NOMO-1 treated with dmso at 0.1 percent for 144 hours (cell line): ENCODE data around the gene MGAT4C.

Source experiments
- DNase-seq: peaks from one replicate; lab custom pipeline; 2025; ENCODE audit not compliant: unreplicated experiment; lab: John Stamatoyannopoulos, UW

Gene MGAT4C

DNA sequence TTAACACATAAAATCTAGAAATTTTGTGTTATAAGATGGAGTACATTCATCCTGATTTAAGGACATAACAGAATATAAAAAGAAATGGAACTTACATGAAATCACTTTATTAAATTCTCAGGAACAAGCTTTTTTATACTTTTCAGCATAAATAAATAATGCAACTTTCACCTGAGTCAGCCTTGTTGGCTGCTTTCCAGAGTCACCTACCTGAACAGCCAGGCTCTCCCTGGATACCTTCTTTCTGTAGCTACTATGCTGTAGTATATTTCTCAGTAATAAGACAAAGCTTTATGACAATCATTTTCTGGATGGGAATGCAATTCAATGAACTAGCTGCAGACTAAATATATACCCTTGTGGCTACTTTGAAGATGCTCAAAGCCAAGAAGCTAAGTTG, 270.2 kb downstream of the MGAT4C start:
- DNase-seq, result no peak

DNA sequence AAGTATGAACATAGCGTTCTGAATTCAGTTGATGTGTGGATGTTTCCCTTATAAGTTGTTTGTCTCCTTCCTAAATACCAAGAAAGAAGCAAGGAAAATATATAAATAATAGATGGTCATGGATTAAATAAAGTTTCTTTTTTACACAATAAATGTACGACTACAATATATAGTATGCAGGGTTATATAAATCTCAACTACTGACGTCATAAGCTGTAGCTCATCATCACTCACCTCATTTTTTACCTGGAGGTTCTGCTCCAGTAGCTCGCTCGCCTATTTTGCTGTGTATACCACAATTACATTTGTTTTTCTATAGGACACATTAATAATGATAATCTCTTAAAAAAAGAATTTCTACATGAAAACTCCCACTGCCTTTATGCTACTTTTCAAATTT, 272.6 kb downstream of the MGAT4C start:
- no peak for DNase-seq

DNA sequence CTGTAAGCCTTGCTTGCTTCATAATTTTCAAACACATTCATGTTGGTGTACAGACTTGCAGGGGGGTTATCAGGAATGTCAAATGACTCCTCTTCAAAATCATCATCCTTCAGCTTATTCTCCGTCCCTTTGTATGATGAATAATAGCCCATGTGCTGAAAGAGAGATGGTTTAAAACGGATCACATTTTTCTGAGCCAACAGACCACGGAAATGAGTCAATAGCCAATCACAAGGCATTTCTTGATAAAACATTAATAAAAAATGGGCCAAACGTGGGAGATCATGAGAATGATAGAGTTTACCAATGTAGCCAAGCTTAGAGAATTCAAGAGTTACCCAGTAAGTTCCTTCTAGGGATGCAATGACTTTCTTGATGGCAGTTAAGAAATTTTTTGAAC, 276.6 kb downstream of the MGAT4C start:
- DNase-seq, result no peak

DNA sequence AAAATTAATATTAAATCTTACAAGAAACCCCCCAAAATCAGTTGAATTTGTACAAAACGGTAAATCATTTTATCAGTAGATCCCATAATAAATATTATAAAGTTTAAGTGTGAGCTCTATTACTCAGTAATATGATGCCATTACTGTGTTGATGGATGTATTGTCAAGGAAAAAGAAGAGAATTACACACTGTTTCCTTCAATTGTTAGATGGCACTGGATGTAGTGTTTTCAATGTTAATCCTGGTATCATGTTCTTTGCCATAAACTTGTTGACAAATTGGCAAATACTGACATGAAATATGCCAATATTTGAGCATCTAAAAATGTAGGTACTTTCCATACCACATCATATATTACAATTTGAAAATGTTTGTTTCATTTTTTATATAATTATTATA, 280.5 kb downstream of the MGAT4C start:
- no peak for DNase-seq

DNA sequence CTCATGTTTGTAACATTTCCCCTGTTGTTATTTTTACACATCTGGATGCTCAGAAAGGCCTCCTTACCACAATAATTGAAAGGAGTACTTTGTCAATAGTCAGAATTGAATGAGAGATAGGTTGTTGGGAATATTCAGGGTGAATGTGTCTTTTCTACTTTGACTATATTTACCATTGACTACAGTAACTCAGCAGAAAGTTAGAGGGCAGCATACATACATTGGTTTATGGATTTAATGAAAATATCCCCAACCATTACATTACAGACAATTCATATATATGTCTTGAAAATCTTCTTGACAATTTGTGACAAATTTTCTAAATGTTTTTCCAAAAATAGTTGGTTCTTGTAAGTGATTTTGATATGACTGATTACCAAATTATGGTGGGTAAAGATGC, 284.4 kb downstream of the MGAT4C start:
- DNase-seq, result no peak

DNA sequence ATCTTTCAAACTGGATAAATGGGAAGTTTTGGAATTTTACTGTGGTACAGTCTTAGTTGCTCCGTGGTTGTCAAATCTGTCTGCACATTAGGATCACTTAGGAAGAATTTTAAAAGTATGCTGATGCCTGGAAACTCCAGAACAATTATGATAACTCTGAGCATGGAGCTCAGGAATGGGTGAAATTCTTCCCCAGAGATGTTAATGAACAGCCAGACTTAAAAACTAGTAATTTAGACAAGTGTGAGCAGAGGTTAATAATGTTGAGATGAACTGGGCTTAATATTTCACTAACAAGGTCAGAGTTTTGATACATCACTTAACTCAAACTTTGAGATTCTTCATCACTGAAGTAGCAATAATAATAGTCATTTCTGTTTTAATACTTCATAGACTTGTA, 287.6 kb downstream of the MGAT4C start:
- DNase-seq, result no peak

DNA sequence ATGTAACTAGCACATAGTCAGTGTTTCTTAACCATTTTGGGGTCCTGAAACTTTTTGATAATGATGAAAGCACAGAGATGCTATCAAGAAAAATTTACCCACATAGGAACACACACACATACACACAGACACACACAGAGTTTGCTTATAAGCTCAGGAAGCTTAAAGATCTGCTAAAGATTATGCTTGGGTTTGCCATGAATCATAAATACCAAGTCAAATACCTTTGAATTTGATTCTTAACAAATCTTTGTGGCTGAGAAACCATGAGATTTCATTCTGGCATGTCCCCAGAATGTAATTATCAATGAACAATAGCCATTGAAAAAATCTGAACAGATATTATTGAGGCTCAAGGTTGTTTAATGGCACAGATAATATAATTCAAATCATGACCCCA, 292.9 kb downstream of the MGAT4C start:
- DNase-seq, result no peak

DNA sequence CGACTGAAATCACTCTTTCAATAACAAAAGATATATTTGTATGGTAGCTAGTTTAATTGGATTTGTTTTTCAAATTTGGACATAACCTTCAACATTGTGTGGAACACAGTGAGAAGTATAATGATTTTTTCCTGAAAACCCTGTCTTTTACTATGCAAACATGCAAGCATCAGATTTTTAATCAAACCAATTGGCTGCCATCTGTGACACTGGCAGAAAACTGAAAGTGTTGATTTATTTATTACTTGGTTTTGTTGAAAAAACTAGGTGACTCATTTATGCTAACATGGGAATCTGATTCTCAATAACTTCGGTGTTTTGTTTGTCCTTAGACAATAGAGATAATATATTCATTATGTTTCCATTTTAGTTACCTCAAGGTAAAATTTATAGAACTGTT, 300.1 kb downstream of the MGAT4C start:
- DNase-seq, result no peak

DNA sequence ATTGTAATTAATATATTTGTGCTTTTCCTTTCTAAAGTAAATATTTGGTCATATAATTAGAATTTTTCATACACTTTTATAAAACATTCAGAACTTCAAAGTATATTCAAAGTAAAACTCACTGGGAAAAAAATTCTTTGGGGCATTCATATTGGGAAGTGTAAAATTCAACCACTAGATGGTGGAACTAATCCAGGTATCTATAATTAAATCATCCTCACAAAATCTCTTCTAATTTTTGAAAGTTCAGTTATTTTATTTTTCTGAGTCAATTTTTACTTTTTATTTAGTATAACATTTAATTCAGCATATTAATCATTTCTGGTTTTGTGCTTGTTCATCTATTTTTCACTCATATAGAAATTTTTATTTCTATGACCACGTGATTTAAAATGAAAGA, 301.1 kb downstream of the MGAT4C start:
- DNase-seq, result no peak

DNA sequence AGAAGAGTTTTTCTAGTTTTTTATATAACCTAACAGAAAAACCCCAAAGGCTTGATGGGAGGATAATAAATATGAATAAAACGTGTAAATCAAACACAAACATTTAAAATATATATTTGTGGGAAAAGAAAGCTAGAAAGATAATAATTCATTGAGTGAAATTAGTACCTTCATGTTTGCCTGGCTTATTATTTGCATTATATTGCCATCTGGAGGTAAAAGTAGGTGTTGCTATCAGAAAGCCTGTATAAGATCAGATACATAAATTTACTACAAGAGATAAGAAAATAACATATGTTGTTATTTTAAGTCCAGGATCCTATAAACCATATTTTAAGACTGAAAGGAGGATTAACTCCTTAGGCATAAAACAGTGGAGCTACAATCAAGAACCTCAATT, 304.4 kb downstream of the MGAT4C start:
- DNase-seq, result no peak

DNA sequence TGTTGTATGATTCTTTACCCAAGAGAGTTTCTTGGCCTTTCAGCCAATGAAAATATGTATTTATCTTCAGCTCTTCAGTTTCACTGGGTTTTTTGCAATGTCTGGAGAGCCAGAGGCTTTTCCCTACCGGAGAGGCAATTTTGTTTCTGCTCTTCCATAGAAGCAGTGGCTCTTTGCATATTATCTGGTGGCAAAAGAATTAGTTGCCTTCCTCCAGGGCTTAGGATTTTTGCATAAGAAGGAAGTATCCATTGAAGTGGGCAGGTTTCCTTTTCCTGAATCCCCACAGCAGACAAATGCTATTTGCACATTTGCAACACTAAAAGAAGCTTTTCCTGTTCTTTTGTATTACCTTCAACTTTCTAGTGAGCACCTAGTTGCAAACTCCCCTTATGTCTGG, 306.9 kb downstream of the MGAT4C start:
- no peak for DNase-seq

DNA sequence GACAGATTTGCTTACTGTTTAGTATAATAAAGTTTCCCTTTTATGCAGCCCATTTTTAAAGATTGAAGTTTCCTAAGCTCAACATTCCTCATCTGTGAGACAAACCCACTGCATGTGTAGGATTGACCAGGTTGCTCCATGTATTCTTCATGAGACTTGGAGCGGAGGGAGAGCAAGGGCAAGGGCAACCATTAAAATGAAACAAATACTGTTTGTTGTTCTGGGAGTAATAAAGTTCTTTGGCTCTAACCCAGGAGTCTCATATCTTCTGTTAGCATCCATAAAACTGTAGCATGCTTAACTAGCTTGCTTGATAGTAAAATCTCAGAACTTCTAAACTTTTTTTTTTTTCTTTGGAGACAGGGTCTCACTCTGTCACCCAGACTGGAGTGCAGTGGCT, 307.9 kb downstream of the MGAT4C start:
- no peak for DNase-seq

DNA sequence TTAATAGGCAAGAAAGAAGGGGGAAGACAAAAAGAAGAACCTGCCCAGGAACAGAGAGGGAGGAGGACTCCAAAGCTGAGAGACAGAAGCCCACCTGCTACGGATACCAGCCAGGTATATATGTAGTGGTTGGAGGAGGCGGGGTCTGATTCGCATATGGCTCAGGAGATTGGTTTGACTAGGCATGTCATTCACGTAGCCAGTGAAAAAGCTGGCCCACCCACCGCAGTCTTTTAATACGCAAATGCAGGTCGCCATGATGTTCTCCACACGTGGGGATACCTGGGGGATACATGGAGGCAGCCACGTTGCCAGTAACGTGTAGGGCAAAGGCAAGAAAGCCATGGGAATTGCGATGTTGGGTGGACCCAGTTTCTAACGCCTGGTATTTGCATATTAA, 308.9 kb downstream of the MGAT4C start:
- DNase-seq, result no peak

DNA sequence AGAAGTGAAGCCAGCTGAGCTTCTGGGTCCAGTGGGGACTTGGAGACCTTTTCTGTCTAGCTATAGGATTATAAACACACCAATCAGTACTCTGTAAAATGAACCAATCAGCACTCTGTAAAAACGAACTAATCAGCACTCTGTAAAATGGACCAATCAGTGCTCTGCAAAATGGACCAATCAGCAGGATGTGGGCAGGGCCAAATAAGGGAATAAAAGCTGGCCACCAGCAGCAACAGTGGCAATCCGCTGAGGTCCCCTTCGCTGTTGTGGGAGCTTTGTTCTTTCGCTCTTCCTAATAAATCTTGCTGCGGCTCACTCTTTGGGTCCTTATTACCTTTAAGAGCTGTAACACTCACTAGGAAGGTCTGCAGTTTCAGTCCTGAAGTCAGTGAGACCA, 309.8 kb downstream of the MGAT4C start:
- no peak for DNase-seq

DNA sequence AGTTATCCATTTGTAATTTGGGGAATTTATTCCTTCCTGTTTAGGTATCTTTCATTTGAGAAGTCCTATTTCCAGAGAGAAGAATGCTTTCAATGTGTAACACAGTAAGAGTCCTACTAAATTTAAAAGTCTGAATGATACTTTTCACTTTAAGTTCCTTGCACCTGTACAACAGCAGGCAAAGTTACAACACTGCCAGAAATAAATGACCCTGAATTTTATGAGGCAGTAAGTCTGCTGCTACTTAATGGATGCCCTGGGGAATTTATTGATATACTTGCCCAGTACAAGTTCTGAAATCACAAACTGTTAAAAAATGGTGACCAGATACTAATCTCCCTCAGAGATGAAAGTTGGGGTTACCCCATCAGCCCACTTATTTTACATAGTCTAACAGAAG, 329.0 kb downstream of the MGAT4C start:
- DNase-seq, result no peak

DNA sequence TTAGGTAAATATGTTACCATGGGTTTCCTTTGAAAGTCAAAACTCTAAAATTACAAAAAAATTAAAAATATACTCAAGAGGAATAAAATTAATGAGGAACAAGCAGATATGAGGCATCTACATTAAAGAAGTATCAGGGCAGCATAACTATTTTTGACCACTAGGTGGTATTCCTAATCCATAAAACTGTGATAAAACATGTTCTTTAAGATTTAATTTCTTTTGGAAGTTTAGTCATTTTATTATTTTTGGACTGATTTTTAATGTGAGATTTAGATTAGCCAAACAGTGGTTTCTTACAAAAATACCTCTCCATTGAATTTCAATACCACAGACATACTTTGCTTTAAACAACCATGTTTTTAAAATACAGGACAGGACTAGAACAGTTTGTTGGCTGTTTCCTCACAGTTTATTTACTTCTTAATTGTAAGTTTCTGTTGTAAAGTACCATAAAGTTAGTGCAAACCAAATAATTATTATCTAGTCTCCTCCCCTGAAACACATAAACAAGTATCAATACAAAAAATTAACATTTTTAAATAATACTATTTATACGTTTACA, 332.3 kb downstream of the MGAT4C start:
- no peak for DNase-seq

DNA sequence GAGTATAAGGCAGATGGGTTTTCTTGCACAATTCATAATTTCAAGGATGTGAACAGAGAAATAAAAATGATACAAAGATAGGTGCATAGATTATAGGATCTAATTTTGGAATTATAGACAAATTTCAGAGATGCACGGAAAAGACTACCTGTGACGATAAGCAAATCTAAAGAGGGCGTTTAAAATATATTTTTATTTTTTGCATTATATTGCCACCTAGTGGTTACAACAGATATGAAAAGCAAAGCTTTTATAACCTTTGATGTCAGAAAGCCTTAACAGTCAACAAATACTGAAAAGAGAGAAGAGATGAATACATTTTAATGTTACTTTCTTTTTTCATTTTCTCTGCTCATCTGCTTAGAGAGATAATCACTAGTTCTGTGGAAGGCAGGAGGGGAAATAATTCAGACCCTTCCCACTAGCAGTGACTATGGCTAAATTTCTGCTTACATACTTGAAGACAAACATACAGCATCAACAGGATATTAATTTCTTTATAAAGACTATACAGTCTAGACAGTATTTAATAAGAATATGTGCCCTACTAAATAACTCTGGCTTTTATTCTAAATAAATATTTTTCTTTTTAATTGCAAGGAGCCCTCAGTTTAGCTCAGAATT, 335.8 kb downstream of the MGAT4C start:
- no peak for DNase-seq
